HepG2 (cell line): ENCODE measurements around the gene CNTRL. TPM values are rescaled to one million over a fixed set of nuclear protein-coding genes. Genes with fewer than 3 reads are reported as not detected.

Source experiments
- CEBPG ChIP-seq: IDR thresholded peaks from 2 replicates; pipeline ENCODE4 v1.6.1; 2016
- FOXP1 ChIP-seq, 2 experiments: fragments of 450-650 bp in 1 of 2; IDR thresholded peaks; 2 replicates each; pipeline ENCODE4 v1.6.1; 2017 to 2018; ENCODE audit warnings: antibody characterized with exemption in 1 of 2
- ISX ChIP-seq: sonication (generic); formaldehyde crosslinking; conservative IDR thresholded peaks from 2 replicates; pipeline ENCODE4 v1.5.0; 2020; ENCODE audit warnings: missing genetic modification reagents
- MAFF ChIP-seq: IDR thresholded peaks from 2 replicates; pipeline ENCODE4 v1.6.1; 2011; ENCODE audit warnings: low read depth, low read length, improper control_type of control experiment
- MLLT10 ChIP-seq: sonication (generic); formaldehyde crosslinking; IDR thresholded peaks from 2 replicates; pipeline ENCODE4 v1.4.0; 2020; ENCODE audit warnings: missing genetic modification reagents
- MYC ChIP-seq: sonication (generic); formaldehyde crosslinking; IDR thresholded peaks from 2 replicates; pipeline ENCODE4 v1.9.0; 2021; ENCODE audit warnings: missing genetic modification reagents, borderline replicate concordance
- NCOA2 ChIP-seq: sonication (generic); formaldehyde crosslinking; IDR thresholded peaks from 2 replicates; pipeline ENCODE4 v1.8.0; 2022; ENCODE audit warnings: inconsistent platforms
- RARA ChIP-seq: IDR thresholded peaks from 2 replicates; pipeline ENCODE4 v1.6.1; 2016; ENCODE audit warnings: missing genetic modification reagents, missing compliant biosample characterization
- SIX1 ChIP-seq: sonication (generic); formaldehyde crosslinking; IDR thresholded peaks from 2 replicates; pipeline ENCODE4 v1.4.0; 2020; ENCODE audit warnings: missing genetic modification reagents, borderline replicate concordance
- TAF1 ChIP-seq: sonication (generic); formaldehyde crosslinking; IDR thresholded peaks from 2 replicates; pipeline ENCODE4 v1.4.0; 2020; ENCODE audit warnings: missing genetic modification reagents
- ZC3H13 ChIP-seq: sonication (generic); formaldehyde crosslinking; IDR thresholded peaks from 2 replicates; pipeline ENCODE4 v1.8.1; 2023; ENCODE audit warnings: mild to moderate bottlenecking, missing genetic modification reagents, moderate library complexity
- ZFP62 ChIP-seq: sonication (generic); formaldehyde crosslinking; IDR thresholded peaks from 2 replicates; pipeline ENCODE4 v1.4.0; 2020; ENCODE audit warnings: missing genetic modification reagents
- ZMYM2 ChIP-seq: sonication (generic); formaldehyde crosslinking; IDR thresholded peaks from 2 replicates; pipeline ENCODE4 v1.8.0; 2022; ENCODE audit warnings: mild to moderate bottlenecking, missing genetic modification reagents
- ZNF296 ChIP-seq: sonication (generic); formaldehyde crosslinking; conservative IDR thresholded peaks from 2 replicates; pipeline ENCODE4 v1.5.0; 2020; ENCODE audit warnings: mild to moderate bottlenecking, missing genetic modification reagents
- ZNF331 ChIP-seq: sonication (generic); formaldehyde crosslinking; IDR thresholded peaks from 2 replicates; pipeline ENCODE4 v1.4.0; 2020; ENCODE audit warnings: missing genetic modification reagents
- ZNF615 ChIP-seq: sonication (generic); formaldehyde crosslinking; IDR thresholded peaks from 2 replicates; pipeline ENCODE4 v1.5.0; 2020; ENCODE audit warnings: mild to moderate bottlenecking, missing genetic modification reagents, borderline replicate concordance
- ZNF891 ChIP-seq: sonication (generic); formaldehyde crosslinking; IDR thresholded peaks from 2 replicates; pipeline ENCODE4 v1.5.0; 2020; ENCODE audit warnings: mild to moderate bottlenecking, missing genetic modification reagents
- polyA plus RNA-seq, 8 experiments: library from polyadenylated mRNA; depleted of rRNA in 3 of 8; stranded (reverse) in 7 of 8; unstranded in 1 of 8; fragments of >200 nt; fragmentation: Illumina TruSeq in 4 of 8; extraction: Trizol in 4 of 8; gene quantifications; 2 replicates each; pipeline versions ENCODE4 v1.2.1 to v1.2.3, GENCODE V29; 2011 to 2016; ENCODE audit warnings: low read depth in 4 of 8, missing spikeins in 1 of 8, mixed read lengths in 1 of 8; ENCODE audit not compliant: insufficient read depth in 1 of 8
- total RNA-seq, 5 experiments: library from RNA; depleted of rRNA; stranded (reverse); fragments of >200 nt; fragmentation: Illumina TruSeq; extraction: Trizol; gene quantifications; 2 replicates each; pipeline ENCODE4 v1.2.3, GENCODE V29; 2016; ENCODE audit warnings: low read depth in 1 of 5
- TF ChIP-seq, protein P1 (sequence below): sonication (generic); formaldehyde crosslinking; IDR thresholded peaks from 2 replicates; pipeline ENCODE4 v1.5.1; 2020; ENCODE audit warnings: mild to moderate bottlenecking, missing genetic modification reagents, borderline replicate concordance
- TF ChIP-seq, protein P2 (sequence below): sonication (generic); formaldehyde crosslinking; IDR thresholded peaks from 2 replicates; pipeline ENCODE4 v1.4.0; 2020; ENCODE audit warnings: missing genetic modification reagents, borderline replicate concordance
- TF ChIP-seq, protein P3 (sequence below): sonication (generic); formaldehyde crosslinking; IDR thresholded peaks from 2 replicates; pipeline ENCODE4 v1.5.0; 2020; ENCODE audit warnings: missing genetic modification reagents, mild to moderate bottlenecking, borderline replicate concordance
- TF ChIP-seq, protein P4 (sequence below): sonication (generic); formaldehyde crosslinking; IDR thresholded peaks from 2 replicates; pipeline ENCODE4 v1.4.0; 2020; ENCODE audit warnings: missing genetic modification reagents

Gene CNTRL
- total and polyA plus RNA-seq, 2 of the 13 experiments (the other 11 are each of a cell fraction or from before 2014, with no cell fraction given): 7.5 to 11.8 TPM

DNA sequence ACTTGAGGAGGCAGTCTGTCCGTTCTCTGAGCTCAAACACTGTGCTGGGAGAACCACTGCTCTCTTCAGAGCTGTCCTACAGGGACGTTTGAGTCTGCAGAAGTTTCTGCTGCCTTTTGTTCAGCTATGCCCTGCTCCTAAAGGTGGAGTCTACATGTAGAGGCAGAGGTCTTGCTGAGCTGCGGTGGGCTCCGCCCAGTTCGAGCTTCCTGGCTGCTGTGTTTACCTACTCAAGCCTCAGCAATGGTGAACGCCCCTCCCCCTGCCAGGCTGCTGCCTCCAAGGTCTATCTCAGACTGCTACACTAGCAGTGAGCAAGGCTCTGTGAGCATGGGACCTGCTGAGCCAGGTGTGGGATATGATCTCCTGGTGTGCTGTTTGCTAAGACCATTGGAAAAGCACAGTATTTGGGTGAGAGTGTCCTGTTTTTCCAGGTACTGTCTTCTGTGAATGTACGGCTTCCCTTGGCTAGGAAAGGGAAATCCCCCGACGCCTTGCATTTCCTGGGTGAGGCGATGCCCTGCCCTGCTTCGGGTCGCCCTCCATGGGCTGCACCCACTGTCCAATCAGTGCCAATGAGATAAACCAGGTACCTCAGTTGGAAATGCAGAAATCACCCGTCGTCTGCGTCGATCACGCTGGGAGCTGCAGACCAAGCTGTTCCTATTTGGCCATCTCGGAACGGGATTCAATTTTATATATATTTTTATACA is 58.5 kb downstream of the CNTRL start (continued):
- TF ChIP-seq, protein P1, sequence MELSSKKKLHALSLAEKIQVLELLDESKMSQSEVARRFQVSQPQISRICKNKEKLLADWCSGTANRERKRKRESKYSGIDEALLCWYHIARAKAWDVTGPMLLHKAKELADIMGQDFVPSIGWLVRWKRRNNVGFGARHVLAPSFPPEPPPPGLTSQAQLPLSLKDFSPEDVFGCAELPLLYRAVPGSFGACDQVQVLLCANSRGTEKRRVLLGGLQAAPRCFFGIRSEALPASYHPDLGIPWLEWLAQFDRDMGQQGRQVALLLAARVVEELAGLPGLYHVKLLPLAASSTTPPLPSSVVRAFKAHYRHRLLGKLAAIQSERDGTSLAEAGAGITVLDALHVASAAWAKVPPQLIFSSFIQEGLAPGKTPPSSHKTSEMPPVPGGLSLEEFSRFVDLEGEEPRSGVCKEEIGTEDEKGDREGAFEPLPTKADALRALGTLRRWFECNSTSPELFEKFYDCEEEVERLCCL (CRISPR knock-in tag): no peak
- TF ChIP-seq ZNF296: no peak
- no peak for TF ChIP-seq MLLT10 (CRISPR knock-in tag)
- TF ChIP-seq ZC3H13 (CRISPR knock-in tag): no peak
- 0 out of 2 replicates have a peak, but pooled peaks have one; percentile 10 for TF ChIP-seq CEBPG
- TF ChIP-seq ZFP62 (CRISPR knock-in tag): no peak
- no peak for TF ChIP-seq ZMYM2 (CRISPR knock-in tag)
- TF ChIP-seq FOXP1 (IDR thresholded peaks at IDR 0.05): no peak
- TF ChIP-seq FOXP1 (CRISPR knock-in tag; IDR thresholded peaks at IDR 0.05): peak; percentile 53
- TF ChIP-seq, protein P2, sequence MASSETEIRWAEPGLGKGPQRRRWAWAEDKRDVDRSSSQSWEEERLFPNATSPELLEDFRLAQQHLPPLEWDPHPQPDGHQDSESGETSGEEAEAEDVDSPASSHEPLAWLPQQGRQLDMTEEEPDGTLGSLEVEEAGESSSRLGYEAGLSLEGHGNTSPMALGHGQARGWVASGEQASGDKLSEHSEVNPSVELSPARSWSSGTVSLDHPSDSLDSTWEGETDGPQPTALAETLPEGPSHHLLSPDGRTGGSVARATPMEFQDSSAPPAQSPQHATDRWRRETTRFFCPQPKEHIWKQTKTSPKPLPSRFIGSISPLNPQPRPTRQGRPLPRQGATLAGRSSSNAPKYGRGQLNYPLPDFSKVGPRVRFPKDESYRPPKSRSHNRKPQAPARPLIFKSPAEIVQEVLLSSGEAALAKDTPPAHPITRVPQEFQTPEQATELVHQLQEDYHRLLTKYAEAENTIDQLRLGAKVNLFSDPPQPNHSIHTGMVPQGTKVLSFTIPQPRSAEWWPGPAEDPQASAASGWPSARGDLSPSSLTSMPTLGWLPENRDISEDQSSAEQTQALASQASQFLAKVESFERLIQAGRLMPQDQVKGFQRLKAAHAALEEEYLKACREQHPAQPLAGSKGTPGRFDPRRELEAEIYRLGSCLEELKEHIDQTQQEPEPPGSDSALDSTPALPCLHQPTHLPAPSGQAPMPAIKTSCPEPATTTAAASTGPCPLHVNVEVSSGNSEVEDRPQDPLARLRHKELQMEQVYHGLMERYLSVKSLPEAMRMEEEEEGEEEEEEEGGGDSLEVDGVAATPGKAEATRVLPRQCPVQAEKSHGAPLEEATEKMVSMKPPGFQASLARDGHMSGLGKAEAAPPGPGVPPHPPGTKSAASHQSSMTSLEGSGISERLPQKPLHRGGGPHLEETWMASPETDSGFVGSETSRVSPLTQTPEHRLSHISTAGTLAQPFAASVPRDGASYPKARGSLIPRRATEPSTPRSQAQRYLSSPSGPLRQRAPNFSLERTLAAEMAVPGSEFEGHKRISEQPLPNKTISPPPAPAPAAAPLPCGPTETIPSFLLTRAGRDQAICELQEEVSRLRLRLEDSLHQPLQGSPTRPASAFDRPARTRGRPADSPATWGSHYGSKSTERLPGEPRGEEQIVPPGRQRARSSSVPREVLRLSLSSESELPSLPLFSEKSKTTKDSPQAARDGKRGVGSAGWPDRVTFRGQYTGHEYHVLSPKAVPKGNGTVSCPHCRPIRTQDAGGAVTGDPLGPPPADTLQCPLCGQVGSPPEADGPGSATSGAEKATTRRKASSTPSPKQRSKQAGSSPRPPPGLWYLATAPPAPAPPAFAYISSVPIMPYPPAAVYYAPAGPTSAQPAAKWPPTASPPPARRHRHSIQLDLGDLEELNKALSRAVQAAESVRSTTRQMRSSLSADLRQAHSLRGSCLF (CRISPR knock-in tag): no peak
- peak; percentile 23; the same call in 1 of the 2 replicates for TF ChIP-seq TAF1 (CRISPR knock-in tag)
- 0 out of 2 replicates have a peak, but pooled peaks have one; percentile 42 for TF ChIP-seq ZNF615 (CRISPR knock-in tag)
- TF ChIP-seq SIX1: no peak
- TF ChIP-seq ZNF331 (CRISPR knock-in tag): 0 out of 2 replicates have a peak, but pooled peaks have one; percentile 14
- no peak for TF ChIP-seq ISX (CRISPR knock-in tag)
- TF ChIP-seq RARA (CRISPR knock-in tag): 0 out of 2 replicates have a peak, but pooled peaks have one; percentile 5
- TF ChIP-seq NCOA2: peak; percentile 49; the same call in 1 of the 2 replicates
- no peak for TF ChIP-seq MAFF
- TF ChIP-seq MYC (CRISPR knock-in tag): peak; percentile 39; the same call in 1 of the 2 replicates
- TF ChIP-seq, protein P3, sequence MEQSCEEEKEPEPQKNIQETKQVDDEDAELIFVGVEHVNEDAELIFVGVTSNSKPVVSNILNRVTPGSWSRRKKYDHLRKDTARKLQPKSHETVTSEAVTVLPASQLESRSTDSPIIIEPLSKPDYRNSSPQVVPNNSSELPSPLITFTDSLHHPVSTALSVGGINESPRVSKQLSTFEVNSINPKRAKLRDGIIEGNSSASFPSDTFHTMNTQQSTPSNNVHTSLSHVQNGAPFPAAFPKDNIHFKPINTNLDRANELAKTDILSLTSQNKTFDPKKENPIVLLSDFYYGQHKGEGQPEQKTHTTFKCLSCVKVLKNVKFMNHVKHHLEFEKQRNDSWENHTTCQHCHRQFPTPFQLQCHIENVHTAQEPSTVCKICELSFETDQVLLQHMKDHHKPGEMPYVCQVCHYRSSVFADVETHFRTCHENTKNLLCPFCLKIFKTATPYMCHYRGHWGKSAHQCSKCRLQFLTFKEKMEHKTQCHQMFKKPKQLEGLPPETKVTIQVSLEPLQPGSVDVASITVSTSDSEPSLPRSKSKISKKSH: no peak
- TF ChIP-seq ZNF891: no peak
- TF ChIP-seq, protein P4, sequence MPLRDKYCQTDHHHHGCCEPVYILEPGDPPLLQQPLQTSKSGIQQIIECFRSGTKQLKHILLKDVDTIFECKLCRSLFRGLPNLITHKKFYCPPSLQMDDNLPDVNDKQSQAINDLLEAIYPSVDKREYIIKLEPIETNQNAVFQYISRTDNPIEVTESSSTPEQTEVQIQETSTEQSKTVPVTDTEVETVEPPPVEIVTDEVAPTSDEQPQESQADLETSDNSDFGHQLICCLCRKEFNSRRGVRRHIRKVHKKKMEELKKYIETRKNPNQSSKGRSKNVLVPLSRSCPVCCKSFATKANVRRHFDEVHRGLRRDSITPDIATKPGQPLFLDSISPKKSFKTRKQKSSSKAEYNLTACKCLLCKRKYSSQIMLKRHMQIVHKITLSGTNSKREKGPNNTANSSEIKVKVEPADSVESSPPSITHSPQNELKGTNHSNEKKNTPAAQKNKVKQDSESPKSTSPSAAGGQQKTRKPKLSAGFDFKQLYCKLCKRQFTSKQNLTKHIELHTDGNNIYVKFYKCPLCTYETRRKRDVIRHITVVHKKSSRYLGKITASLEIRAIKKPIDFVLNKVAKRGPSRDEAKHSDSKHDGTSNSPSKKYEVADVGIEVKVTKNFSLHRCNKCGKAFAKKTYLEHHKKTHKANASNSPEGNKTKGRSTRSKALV (CRISPR knock-in tag): no peak
